Erythroblast (primary cell): ENCODE measurements around the gene ZNF628.

ENCODE experiments used
- GATA1 ChIP-seq: IDR thresholded peaks from 2 replicates; pipeline ENCODE4 v1.6.1; 2011; ENCODE audit warnings: low read depth, mild to moderate bottlenecking, control low read depth, low read length, moderate library complexity
- POLR2A ChIP-seq: IDR thresholded peaks from 2 replicates; pipeline ENCODE4 v1.6.1; 2011; ENCODE audit warnings: mild to moderate bottlenecking, low read length

DNA sequence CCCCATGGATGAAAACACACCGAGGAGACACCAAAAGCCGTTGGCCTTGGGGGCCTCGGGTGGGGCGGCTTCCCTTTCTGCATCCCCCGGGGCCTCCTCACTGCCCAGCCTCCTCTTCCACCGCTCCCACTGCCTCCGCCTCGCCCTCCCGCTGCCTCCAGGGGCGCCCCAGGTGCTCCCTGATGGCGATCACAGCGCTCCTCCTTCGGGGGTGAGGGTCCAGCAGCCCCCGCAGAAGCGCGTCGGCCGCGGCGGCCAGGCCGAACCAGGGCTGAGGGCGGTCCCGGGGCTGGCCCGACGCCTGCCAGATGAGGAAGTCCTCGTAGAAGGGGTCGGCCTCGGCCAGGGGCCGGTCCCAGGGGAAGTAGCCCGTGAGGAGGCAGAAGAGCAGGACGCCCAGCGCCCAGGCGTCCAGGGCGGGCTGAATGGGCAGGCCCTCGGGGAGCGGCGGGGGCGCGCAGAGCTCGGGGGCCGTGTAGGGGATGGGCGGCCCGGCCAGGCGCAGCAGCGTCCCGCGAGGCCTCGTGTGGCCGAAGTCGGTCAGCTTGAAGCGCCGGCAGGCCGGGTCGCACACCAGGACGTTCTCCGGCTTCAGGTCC lies 53.3 kb downstream of the ZNF628 start:
- TF ChIP-seq POLR2A (no peak), GATA1 (no peak)
